MM.1S (cell line): ENCODE results near the gene IDH3A.

Experiments used
- DNase-seq: peaks from one replicate; pipeline ENCODE4 v3.0.0-alpha.2; 2015
- H2AFZ ChIP-seq: fragments of 300-600 bp; sonication (generic); 2 replicates; pipeline ENCODE4 v1.6.0; 2016; ENCODE audit warnings: antibody characterized with exemption, low read length
- H3F3A ChIP-seq: fragments of 300-600 bp; sonication (generic); 2 replicates; pipeline ENCODE4 v1.6.1; 2016; ENCODE audit warnings: mild to moderate bottlenecking, antibody characterized with exemption, low read length, moderate library complexity, mixed read lengths; ENCODE audit not compliant: insufficient read depth
- H3K27ac ChIP-seq: fragments of 300-600 bp; sonication (generic); 2 replicates; pipeline ENCODE4 v1.5.1; 2016; ENCODE audit warnings: mild to moderate bottlenecking, low read length
- H3K27me3 ChIP-seq: fragments of 300-600 bp; sonication (generic); replicated peaks from 2 replicates; pipeline ENCODE4 v1.6.0; 2016; ENCODE audit warnings: low read length; ENCODE audit not compliant: insufficient read depth
- H3K36me3 ChIP-seq: fragments of 300-600 bp; sonication (generic); replicated peaks from 2 replicates; pipeline ENCODE4 v1.6.1; 2016; ENCODE audit warnings: mild to moderate bottlenecking, low read length, mixed read lengths; ENCODE audit not compliant: insufficient read depth
- H3K4me1 ChIP-seq: fragments of 300-600 bp; sonication (generic); 2 replicates; pipeline ENCODE4 v1.6.1; 2016; ENCODE audit warnings: low read length, mixed read lengths
- H3K4me2 ChIP-seq: fragments of 300-600 bp; sonication (generic); 2 replicates; pipeline ENCODE4 v1.6.0; 2016; ENCODE audit warnings: low read depth, low read length
- H3K4me3 ChIP-seq: fragments of 300-600 bp; sonication (generic); 2 replicates; pipeline ENCODE4 v1.5.1; 2016; ENCODE audit warnings: low read length, mixed read lengths
- H3K79me2 ChIP-seq: fragments of 300-600 bp; sonication (generic); 2 replicates; pipeline ENCODE4 v1.6.1; 2016; ENCODE audit warnings: mixed run types, low read length, mixed read lengths
- H3K9ac ChIP-seq: fragments of 300-600 bp; sonication (generic); 2 replicates; pipeline ENCODE4 v1.6.1; 2016; ENCODE audit warnings: low read length, mixed read lengths
- H3K9me2 ChIP-seq: fragments of 300-600 bp; sonication (generic); replicated peaks from 2 replicates; pipeline ENCODE4 v1.6.1; 2016; ENCODE audit warnings: mild to moderate bottlenecking, low read length, mixed read lengths; ENCODE audit not compliant: insufficient read depth
- H3K9me3 ChIP-seq: fragments of 300-600 bp; sonication (generic); replicated peaks from 2 replicates; pipeline ENCODE4 v1.6.1; 2016; ENCODE audit warnings: mild to moderate bottlenecking, low read length, mixed read lengths; ENCODE audit not compliant: insufficient read depth
- H4K20me1 ChIP-seq: fragments of 300-600 bp; sonication (generic); 2 replicates; pipeline ENCODE4 v1.6.1; 2016; ENCODE audit warnings: mild to moderate bottlenecking, low read length, moderate library complexity, mixed read lengths; ENCODE audit not compliant: insufficient read depth
- CTCF ChIP-seq: fragments of 300-600 bp; sonication (generic); IDR thresholded peaks from 2 replicates; pipeline ENCODE4 v1.5.1; 2016; ENCODE audit warnings: antibody characterized with exemption, low read length, mixed read lengths
- EZH2 ChIP-seq: fragments of 300-600 bp; sonication (generic); optimal IDR thresholded peaks from 2 replicates; pipeline ENCODE3; 2017; ENCODE audit warnings: low read depth, mild to moderate bottlenecking, antibody characterized with exemption, low read length, mixed read lengths
- EZH2phosphoT487 ChIP-seq: fragments of 300-600 bp; sonication (generic); IDR thresholded peaks from 2 replicates; pipeline ENCODE4 v1.6.1; 2018; ENCODE audit warnings: antibody characterized with exemption, low read length

Gene IDH3A

GRCh38 chr15:78208341-78208844 lies 59.2 kb downstream of the IDH3A start:
- H2AFZ ChIP-seq, result no peak overlapping the region
- DNase-seq, result no peak
- no peak for TF ChIP-seq EZH2
- no peak for TF ChIP-seq EZH2phosphoT487
- no peak for TF ChIP-seq CTCF
- no peaks in the 10 kb centered on the region for H3K79me2 ChIP-seq
- H3K9me2 ChIP-seq, result no peaks in the 10 kb centered on the region
- no peaks in the 10 kb centered on the region for H3K36me3 ChIP-seq
- peaks cover 9% of the 10 kb centered on the region for H3K4me1 ChIP-seq
- H3K27me3 ChIP-seq, result no peaks in the 10 kb centered on the region
- H3F3A ChIP-seq, result no peaks in the 10 kb centered on the region
- H3K9me3 ChIP-seq, result no peaks in the 10 kb centered on the region
- H3K4me3 ChIP-seq, result no peak overlapping the region
- H3K9ac ChIP-seq, result no peak overlapping the region
- H3K27ac ChIP-seq, result no peak overlapping the region
- H4K20me1 ChIP-seq, result no peaks in the 10 kb centered on the region
- H3K4me2 ChIP-seq, result no peak overlapping the region

GRCh38 chr15:78208887-78209645 lies 59.9 kb downstream of the IDH3A start:
- DNase-seq, result no peak
- Histone ChIP-seq H3K4me3 (no peak overlapping the region), H3K79me2 (no peaks in the 10 kb centered on the region), H3K9ac (no peak overlapping the region), H2AFZ (no peak overlapping the region), H3K9me3 (no peaks in the 10 kb centered on the region), H3K36me3 (no peaks in the 10 kb centered on the region), H3K27me3 (no peaks in the 10 kb centered on the region), H3K27ac (no peak overlapping the region), H3K4me1 (peaks cover 9% of the 10 kb centered on the region), H3K9me2 (no peaks in the 10 kb centered on the region), H3K4me2 (no peak overlapping the region), H4K20me1 (no peaks in the 10 kb centered on the region), H3F3A (no peaks in the 10 kb centered on the region)
- TF ChIP-seq EZH2phosphoT487 (no peak), EZH2 (no peak), CTCF (no peak)

- Histone ChIP-seq H2AFZ (peak overlapping the region; percentile 47), H3K9me3 (no peaks in the 10 kb centered on the region), H3K27me3 (no peaks in the 10 kb centered on the region), H3K4me2 (peak overlapping the region; percentile 35; the same call in 1 of the 2 replicates), H3K9ac (no peak overlapping the region), H3K79me2 (no peaks in the 10 kb centered on the region), H3K4me1 (peaks cover 9% of the 10 kb centered on the region), H3K27ac (no peak overlapping the region), H3K36me3 (no peaks in the 10 kb centered on the region), H3F3A (no peaks in the 10 kb centered on the region), H4K20me1 (no peaks in the 10 kb centered on the region), H3K4me3 (no peak overlapping the region), H3K9me2 (no peaks in the 10 kb centered on the region)
- no peak for TF ChIP-seq CTCF
- TF ChIP-seq EZH2, result no peak
- TF ChIP-seq EZH2phosphoT487, result no peak
- DNase-seq, result no peak
These were observed 60.6 kb downstream of the IDH3A start for GRCh38 chr15:78209646-78210348.
